ENCODE results near the gene PIM3. TPM values are rescaled to one million over a fixed set of nuclear protein-coding genes. Genes with fewer than 3 reads are reported as not detected.
"Not testable (repeated sequence)": the region's sequence is repeated elsewhere in the genome, so short reads cannot be mapped to it uniquely, and the experiment has no call there.

PIM3 gene
- total RNA-seq, 2 donors from 2014 or later: 29.9 to 37.2 TPM

DNA sequence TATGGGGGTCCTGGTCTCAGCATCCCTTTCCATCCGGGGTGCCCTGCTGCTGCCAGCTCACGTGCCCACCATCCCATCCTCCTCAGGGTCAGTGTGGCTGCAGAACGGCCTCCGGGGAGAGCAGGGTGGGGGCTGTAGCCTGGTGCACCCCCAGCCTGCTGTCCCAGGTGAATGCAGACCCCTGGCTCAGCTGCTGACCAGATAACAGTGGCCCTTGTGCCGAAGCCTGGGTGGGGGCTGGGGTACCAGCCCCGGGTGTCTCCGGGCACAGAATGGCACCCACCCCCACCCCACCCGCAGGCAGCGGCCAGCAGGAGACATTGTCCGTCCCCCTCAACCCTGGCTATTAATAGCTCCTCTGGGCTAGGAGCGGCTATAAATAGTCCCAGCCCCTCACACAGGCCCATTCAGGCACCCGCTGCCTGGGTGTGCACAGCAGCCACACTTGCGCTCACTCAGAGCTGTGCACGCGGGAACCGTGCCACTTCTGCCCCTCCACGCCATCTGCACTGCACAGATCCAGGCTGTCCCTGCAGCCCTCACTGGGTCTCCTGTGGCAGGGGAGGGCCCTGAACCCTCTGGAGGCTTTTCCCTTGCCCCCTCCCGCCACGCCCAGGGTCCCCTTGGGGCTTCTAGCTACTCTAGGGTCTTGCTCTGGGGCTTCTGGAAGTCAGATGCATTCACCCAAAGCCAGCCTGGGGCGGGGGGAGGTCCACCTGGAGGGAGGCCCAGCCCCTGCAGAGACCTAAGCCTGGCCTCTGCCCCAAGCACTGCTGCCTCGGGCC is 23.4 kb upstream of the PIM3 start:
- no peak for DNase-seq (ENCODE audit: low spot score)
- intact Hi-C loops (cut with DNase I): loop anchor here (2.0 to 10.0 kb wide), 2 partner anchors 82 to 288 kb away; no protein-coding TSS in a partner anchor

- DNase-seq (ENCODE audit: low spot score): no peak
- intact Hi-C loops (cut with DNase I): loop anchor here (2.0 to 10.0 kb wide), 2 partner anchors 81 to 287 kb away; no protein-coding TSS in a partner anchor
These were observed 22.6 kb upstream of the PIM3 start for GRCh38 chr22:49937758-49938564.

- intact Hi-C loops (cut with DNase I): loop anchor here in 1 of 2 donors (10.0 kb wide), 1 partner anchor 286 kb away; no protein-coding TSS in a partner anchor
- no peak for DNase-seq (ENCODE audit: low spot score)
These were observed 21.9 kb upstream of the PIM3 start for GRCh38 chr22:49938565-49939136.

DNA sequence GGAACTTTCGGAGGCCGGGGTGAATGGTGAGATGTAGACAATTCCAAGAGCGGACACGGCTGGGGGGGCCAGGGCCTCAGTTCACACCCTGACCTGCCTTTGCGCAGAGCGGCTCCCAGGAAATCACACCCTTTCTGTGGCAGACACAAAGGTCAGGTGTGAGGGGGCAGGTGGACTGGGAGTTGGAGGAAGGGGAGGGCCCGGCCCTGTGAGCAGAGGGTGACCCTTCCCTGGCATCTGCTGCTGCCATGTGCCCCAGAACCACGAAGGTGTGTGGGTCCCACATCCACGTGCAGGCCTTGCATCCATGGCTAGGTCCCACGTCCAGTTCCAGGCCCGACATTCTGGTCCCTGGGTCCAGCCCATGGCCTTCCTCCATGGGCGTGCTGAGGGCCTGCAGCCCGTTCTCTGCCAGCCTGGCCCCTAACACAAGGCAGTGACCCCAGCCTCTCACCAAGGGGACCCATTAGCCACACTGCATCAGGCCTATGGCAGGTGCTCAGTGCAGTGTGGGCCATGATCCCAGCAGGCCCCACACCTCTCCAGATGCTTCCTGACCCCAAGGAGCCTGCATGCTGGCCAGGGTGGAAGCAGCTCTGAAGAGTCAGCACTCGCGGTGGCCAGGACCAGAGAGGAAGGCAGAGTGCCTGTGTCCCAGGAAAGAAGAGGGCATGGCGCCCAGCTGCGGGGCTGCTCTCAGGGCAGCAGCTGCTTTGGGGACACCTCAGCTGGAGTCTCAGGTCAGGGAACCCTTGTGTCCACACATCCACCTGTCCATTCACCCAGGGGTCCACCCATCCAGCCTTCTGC is 18.9 kb upstream of the PIM3 start:
- intact Hi-C loops (cut with DNase I): loop anchor here in 1 of 2 donors (5.0 kb wide), 1 partner anchor 36 kb away; no protein-coding TSS in a partner anchor
- DNase-seq (ENCODE audit: low spot score): no peak

DNA sequence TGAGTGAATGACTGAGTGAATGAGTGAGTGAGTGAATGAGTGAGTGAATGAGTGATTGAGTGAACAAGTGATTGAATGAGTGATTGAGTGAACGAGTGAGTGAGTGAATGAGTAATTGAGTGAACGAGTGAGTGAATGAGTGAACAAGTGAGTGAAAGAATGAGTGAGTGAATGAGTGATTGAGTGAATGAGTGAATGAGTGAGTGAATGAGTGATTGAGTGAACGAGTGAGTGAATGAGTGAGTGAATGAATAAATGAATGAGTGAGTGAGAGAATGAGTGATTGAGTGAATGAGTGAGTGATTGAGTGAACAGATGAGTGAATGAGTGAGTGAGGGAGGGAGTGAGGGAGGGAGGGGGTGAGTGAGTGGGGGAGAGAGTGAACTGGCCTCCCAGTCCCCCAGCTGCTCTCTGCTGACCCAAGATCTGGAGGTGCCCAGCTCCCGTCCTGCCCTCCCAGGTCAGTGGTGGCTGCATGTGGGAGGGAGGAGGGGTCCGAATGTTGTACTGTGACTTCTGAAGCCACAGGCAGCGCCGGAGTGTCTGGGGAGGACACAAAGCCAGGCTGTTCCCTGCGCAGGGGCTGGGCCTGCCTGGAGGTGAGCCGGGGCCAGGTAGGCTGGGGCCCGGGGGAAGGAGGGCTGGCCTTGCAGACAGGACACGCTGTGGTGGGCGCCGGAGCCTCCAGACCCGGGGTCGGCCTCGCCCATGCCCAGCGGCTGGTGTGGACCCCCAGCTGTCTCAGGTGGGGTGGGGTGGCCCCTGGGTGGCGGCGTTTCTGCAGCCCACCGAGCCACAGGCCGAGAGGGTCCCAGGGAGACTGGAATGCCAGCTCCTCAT is 17.8 kb upstream of the PIM3 start:
- intact Hi-C loops (cut with DNase I): loop anchor here in 1 of 2 donors (5.0 kb wide), 1 partner anchor 35 kb away; no protein-coding TSS in a partner anchor
- no peak for DNase-seq (ENCODE audit: low spot score)

- DNase-seq (ENCODE audit: low spot score): no peak
- intact Hi-C loops (cut with DNase I): loop anchor here in 1 of 2 donors (5.0 kb wide), 1 partner anchor 34 kb away; no protein-coding TSS in a partner anchor
These were observed 17.2 kb upstream of the PIM3 start for GRCh38 chr22:49943405-49943765.

DNA sequence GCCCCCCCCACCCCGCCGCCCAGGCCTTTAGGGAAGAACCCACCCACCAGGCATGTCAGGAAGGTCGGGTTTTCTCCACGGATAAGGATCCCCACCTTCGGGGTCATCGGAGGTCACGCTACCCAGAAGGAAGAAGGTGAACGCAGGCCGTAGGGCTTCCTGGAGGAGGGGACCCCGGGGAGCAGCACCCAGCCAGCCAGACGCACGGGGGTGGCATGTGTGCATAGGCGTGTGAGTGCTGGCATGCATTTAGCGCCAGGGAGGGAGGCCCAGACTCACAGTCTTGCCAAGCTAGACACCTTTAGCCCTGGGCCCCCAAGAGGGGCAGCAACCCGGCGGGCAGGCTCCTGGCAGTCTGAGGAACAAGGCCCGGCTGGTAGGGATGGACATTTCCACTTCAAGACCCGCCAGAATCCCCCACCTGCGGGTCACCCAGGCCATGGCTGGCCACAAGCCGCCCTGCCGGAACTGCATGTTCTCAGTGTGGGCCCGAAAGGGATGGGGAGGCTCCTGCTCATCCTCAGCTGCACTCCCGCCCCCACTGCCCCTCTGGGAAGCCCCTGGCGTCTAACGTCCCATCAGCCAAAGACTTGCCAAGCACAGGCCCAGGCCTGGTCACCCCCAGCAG is 16.7 kb upstream of the PIM3 start:
- intact Hi-C loops (cut with DNase I): loop anchor here in 1 of 2 donors (5.0 kb wide), 1 partner anchor 33 kb away; no protein-coding TSS in a partner anchor
- no peak for DNase-seq (ENCODE audit: low spot score)

DNA sequence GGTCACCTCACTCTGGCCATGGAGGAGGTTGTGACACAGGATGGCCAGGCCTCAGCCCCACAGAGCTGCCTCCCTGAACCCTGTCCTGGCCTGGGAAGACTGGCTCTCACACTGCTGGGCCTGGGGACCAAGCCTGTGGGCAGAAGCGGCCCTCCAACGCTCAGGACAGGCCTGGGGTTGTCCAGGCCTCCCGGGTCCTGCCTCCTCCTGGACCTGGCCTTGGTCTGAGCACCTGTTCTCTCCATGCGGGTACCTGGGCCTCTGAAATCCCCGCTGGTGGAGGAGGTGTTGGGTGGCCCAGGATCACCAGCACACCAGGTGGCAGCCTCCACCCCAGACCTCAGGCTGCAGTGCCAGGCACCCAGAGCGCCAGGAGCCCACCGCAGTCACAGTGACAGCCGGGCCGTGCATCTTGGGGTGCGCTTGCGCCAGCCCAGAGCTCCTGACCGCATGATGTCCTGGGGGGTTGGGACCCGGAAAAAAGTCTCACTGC is 16.1 kb upstream of the PIM3 start:
- intact Hi-C loops (cut with DNase I): loop anchor here in 1 of 2 donors (5.0 kb wide), 1 partner anchor 33 kb away; no protein-coding TSS in a partner anchor
- no peak for DNase-seq (ENCODE audit: low spot score)

GRCh38 chr22:49945042-49945794 is 15.4 kb upstream of the PIM3 start:
- DNase-seq (ENCODE audit: low spot score); intact Hi-C loops (cut with DNase I): not testable (repeated sequence)

DNA sequence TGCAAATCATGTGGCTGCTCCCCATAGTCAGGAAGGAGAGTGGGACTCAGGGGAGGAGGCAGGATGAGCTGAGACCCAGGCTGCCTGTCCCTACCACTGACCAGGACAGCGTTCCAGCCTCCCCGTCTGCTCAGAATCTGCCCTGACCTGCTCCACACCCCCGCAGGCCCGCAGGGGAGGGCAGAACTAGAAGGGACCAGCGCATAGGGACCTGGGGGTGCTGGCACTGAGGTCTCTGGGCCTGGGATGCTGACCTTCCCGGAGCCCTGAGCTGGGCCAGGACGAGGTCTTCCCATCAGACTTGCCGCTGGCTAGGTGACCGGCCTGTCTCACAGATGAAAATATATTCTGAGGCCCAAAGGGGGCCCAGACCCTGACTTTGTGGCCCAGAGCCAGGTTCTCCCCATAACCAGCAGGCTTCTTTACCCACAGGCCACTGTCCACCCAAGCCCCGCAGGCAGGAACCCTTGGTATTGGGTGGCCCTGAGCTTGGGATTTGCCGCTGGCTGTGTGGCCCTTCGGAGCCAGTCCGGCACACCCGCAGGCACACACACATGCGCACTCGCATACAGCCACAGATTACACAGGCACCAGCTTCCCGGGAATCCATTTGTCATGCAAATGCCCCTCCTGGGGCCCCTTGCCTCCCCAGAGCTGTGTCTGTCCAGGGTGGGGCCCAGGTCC is 13.8 kb upstream of the PIM3 start:
- DNase-seq (ENCODE audit: low spot score): no peak
- intact Hi-C loops (cut with DNase I): no loop called here

DNA sequence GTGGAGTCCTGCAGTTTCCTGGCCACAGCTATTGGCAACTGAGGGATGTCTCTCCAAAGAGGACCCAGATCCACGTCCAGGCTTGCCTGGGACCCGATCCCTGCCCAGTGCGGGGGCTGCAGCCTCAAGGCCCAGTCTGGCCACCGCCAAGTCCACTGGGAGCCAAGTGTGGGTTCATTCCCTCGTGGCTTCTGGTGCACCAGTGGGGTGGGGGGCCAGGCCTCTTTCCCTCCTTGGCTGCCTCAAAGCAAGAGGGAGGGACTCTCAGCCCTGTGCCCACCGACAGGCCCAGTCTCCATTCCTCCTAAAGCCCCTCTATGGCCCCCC is 13.3 kb upstream of the PIM3 start:
- DNase-seq (ENCODE audit: low spot score): no peak
- intact Hi-C loops (cut with DNase I): no loop called here

GRCh38 chr22:49948116-49948957 is 12.2 kb upstream of the PIM3 start:
- intact Hi-C loops (cut with DNase I): no loop called here
- no peak for DNase-seq (ENCODE audit: low spot score)

GRCh38 chr22:49948958-49949913 is 11.3 kb upstream of the PIM3 start:
- intact Hi-C loops (cut with DNase I): no loop called here
- no peak for DNase-seq (ENCODE audit: low spot score)

DNA sequence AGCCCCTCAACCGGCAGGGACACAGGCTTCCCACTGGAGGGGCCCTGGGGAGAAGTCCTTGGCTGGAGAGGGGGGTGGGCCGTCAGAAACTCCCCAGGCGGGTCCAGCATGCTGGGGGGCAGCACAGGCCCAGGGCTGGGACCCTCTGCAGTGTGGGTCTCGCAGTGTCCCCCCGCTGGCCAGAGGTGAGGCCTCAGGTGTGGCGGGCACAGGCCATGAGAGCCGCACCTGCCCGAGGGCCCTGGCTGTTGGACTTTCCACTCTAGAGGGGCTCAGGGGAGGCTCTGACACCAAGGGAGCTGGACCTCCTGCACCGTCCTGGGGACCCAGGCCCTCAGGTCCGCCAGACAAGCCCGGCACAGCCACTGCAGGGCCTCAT is 10.7 kb upstream of the PIM3 start:
- DNase-seq (ENCODE audit: low spot score): no peak
- intact Hi-C loops (cut with DNase I): no loop called here
